Measurements from ENCODE around the gene GABRB3.

GABRB3 gene

DNA sequence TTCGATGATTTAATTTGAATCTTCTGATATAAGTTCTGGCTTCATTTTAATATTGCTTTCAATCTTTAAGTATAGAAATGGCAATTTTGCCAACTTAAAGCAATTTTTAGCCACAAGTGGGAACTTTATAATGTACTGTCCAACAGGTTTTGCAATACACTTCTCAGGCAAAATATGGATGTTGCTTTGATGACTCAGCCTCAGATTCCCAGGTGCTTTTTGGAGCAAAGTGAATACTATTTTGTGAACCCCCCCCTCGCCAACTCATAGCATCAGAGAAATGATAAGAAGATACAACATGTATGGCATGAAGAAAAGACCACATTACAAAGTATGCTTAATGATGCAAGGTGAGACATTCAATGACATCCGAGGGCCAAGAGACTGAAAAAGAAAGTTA lies 158.1 kb downstream of the GABRB3 start:
- Mint-ChIP-seq H3K4me1 (ENCODE audit: low read depth) (no peaks in the 10 kb centered on the region), H3K27ac (no peak overlapping the region), H3K36me3 (ENCODE audit: low read depth) (no peaks in the 10 kb centered on the region), H3K9me3 (peaks cover 9% of the 10 kb centered on the region), H3K4me3 (no peak overlapping the region), H3K27me3 (no peaks in the 10 kb centered on the region)

DNA sequence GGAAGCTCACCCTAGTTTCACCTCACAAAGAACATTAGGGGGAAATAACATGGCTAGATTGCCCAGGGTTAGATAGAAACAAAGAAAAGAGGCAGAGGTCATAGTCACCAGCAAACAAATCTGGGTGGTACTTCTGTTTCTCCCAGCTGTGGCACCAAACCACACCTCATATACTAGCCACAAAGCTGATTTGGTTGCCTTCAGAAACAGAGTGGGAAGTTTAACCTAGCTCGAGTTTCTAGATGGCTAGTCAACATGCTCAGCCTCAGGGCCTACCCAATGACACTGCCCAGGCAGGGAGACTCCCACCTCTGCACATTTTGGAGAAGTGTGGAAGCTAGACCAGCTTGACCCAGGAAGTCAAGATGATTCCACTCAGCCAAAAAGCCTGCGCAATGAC lies 174.2 kb downstream of the GABRB3 start:
- Mint-ChIP-seq H3K4me1 (ENCODE audit: low read depth) (no peaks in the 10 kb centered on the region), H3K27ac (no peak overlapping the region), H3K36me3 (ENCODE audit: low read depth) (no peaks in the 10 kb centered on the region), H3K4me3 (no peak overlapping the region), H3K27me3 (no peaks in the 10 kb centered on the region), H3K9me3 (peaks cover 47% of the 10 kb centered on the region)

DNA sequence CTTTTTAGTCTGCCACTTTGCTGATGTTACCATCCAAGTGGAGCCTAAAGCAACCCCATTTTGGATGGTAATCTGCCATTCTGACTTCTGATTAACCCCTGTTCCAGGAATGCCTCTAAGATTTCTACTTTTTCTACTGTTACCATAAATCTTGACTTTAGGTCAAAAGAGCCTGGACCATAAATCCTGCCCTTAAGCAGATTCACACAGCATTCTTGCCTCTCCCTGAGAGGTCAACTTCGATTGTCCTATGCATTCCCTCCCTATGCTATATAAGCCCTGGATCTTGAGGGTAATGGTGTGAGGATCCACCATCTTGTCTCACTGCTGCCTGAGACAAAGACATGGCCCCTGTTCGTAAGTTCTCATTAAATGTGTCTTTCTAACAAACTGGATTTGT lies 177.3 kb downstream of the GABRB3 start:
- Mint-ChIP-seq H3K27me3 (no peaks in the 10 kb centered on the region), H3K9me3 (peaks cover 34% of the 10 kb centered on the region), H3K4me3 (no peak overlapping the region), H3K36me3 (ENCODE audit: low read depth) (no peaks in the 10 kb centered on the region), H3K27ac (no peak overlapping the region), H3K4me1 (ENCODE audit: low read depth) (no peaks in the 10 kb centered on the region)

DNA sequence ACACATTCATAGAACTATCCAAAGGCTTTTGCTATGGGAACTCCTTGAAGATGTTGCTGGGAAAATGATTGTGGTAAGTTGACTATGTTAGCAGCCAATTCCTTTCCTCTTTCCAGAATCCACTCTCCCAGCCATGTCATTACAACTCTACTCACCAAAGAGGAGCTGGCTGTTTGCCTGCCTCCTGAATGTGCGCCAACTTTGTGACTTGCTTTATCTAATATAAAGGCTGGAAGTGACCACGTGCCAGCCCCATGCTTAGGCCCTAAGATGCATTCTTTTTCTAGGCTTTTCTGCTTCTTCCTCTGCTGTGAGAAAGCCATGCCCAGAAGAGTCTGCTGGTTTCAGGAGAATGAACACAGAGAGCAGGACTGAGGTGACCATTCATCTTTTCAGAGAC lies 182.2 kb downstream of the GABRB3 start:
- no peaks in the 10 kb centered on the region for H3K27me3 Mint-ChIP-seq
- H3K4me1 Mint-ChIP-seq (ENCODE audit: low read depth), result no peaks in the 10 kb centered on the region
- peaks cover 10% of the 10 kb centered on the region for H3K9me3 Mint-ChIP-seq
- H3K27ac Mint-ChIP-seq, result no peak overlapping the region
- no peak overlapping the region for H3K4me3 Mint-ChIP-seq
- H3K36me3 Mint-ChIP-seq (ENCODE audit: low read depth), result no peaks in the 10 kb centered on the region

DNA sequence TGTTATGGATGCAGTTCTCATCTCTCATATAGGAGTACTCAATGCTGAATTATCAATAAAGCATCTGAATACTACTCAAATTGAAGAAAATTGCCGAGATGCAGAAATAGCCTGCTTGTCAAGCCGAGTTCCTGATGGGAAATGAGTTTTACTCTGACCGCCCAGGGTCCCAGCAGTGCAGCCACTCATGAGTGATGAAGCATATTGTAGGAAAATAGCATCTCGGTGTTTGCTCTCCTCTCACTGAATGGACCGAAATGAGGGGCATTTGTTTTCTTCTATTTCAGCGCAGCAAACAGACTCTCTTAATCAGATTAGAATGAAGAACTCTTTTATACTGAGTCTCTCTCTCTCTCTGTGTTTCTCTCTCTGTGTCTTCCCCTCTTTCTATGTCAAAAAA lies 190.0 kb downstream of the GABRB3 start:
- no peak overlapping the region for H3K27ac Mint-ChIP-seq
- no peak overlapping the region for H3K4me3 Mint-ChIP-seq
- H3K27me3 Mint-ChIP-seq, result no peaks in the 10 kb centered on the region
- no peaks in the 10 kb centered on the region for H3K36me3 Mint-ChIP-seq (ENCODE audit: low read depth)
- peaks cover 22% of the 10 kb centered on the region for H3K9me3 Mint-ChIP-seq
- no peaks in the 10 kb centered on the region for H3K4me1 Mint-ChIP-seq (ENCODE audit: low read depth)

DNA sequence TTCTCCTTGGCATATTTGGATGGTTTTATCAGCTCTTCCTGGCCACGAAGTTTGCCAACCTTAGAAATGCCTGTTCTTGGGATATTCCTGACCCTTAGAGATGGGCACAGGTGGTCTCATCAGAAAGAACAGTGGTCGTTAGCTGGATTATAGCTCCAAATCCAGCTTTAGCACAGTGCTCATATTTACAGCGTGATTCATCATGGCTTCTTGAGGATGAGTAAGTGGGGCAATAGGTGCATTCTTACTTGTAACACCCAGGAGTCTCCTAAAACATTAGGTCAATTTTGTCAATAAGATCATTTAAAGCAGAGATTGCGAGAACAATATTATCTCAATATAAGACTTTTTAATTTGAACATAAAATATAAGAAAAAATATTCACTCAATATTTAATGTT lies 191.9 kb downstream of the GABRB3 start:
- Mint-ChIP-seq H3K27ac (no peak overlapping the region), H3K9me3 (peaks cover 21% of the 10 kb centered on the region), H3K4me3 (no peak overlapping the region), H3K27me3 (no peaks in the 10 kb centered on the region), H3K4me1 (ENCODE audit: low read depth) (no peaks in the 10 kb centered on the region), H3K36me3 (ENCODE audit: low read depth) (no peaks in the 10 kb centered on the region)

DNA sequence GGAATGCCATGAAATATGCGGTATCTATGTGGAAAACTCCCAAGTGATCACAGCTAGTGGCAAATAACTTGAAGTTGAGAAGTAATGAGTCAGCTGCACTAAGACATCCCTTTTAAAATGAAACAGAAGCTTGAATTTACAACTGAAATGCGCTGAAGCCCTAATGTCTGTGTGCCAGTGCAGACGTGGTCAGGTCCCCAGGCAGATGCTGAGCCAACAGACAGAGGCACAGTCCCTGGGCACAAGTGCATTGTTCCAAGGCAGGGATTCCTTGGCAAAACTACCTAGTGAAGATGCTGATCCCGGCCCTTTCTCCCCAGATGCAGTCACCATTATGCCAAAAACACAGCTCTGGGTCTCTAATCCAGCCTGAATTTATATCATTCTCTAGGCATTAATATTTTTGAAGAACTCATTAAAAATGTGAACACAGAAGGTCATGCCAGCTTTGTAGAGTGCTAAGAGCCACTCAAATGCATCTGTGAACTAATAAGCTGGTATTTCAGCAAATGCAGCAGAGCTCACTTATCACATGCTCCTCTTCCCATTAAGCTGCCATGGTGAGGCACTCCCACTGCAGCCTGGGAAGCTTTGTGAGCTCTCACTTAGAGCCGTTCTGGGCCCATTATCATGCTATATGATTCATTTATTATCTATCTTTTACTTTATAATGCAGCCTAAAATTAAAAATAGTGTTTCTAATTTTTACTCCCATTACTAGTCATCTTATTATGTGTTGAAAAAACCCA lies 200.1 kb downstream of the GABRB3 start:
- Mint-ChIP-seq H3K4me1 (ENCODE audit: low read depth) (no peaks in the 10 kb centered on the region), H3K9me3 (peaks cover 19% of the 10 kb centered on the region), H3K27ac (no peak overlapping the region), H3K4me3 (no peak overlapping the region), H3K27me3 (no peaks in the 10 kb centered on the region), H3K36me3 (ENCODE audit: low read depth) (no peaks in the 10 kb centered on the region)

DNA sequence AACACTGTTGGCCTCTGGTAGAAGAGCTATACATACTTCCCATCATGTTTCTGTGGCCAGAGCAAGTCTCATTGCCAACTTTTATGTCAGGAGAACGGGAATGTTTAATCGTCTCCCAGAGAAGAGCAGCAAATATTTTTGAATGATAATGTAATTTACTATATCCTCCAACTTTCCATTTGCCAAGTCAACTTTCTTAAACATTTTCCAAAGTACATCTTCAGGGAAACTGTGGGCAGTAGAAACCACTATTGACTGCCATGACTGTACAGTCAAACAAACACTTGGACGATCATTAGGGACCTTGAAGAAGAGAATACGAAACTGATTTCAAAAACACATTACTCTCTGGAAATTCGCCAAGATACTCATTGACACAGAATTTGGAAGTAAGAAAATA lies 201.5 kb downstream of the GABRB3 start:
- no peak overlapping the region for H3K27ac Mint-ChIP-seq
- peaks cover 16% of the 10 kb centered on the region for H3K9me3 Mint-ChIP-seq
- no peaks in the 10 kb centered on the region for H3K4me1 Mint-ChIP-seq (ENCODE audit: low read depth)
- no peaks in the 10 kb centered on the region for H3K36me3 Mint-ChIP-seq (ENCODE audit: low read depth)
- no peak overlapping the region for H3K4me3 Mint-ChIP-seq
- H3K27me3 Mint-ChIP-seq, result no peaks in the 10 kb centered on the region

DNA sequence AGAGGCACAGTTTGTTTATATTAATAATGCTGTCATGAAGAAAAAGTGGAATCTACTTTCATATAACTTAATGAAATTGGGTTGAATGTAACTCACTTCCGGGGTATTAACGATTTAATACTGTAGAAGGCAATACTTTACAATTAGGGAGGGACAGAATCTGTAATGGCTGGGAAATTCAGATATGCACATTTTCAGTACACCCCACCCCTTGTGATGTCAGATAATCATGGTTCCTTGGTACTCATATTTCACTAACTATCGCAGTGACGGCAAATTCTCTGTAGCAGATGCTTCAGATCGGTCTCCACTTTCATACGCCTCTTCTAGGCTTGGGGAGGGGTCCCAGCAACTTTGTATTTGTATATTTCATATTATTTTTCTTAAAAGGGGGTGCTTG lies 207.3 kb downstream of the GABRB3 start:
- Mint-ChIP-seq H3K4me1 (ENCODE audit: low read depth) (no peaks in the 10 kb centered on the region), H3K4me3 (no peak overlapping the region), H3K27me3 (no peaks in the 10 kb centered on the region), H3K9me3 (peaks cover 5% of the 10 kb centered on the region), H3K36me3 (ENCODE audit: low read depth) (no peaks in the 10 kb centered on the region), H3K27ac (no peak overlapping the region)

DNA sequence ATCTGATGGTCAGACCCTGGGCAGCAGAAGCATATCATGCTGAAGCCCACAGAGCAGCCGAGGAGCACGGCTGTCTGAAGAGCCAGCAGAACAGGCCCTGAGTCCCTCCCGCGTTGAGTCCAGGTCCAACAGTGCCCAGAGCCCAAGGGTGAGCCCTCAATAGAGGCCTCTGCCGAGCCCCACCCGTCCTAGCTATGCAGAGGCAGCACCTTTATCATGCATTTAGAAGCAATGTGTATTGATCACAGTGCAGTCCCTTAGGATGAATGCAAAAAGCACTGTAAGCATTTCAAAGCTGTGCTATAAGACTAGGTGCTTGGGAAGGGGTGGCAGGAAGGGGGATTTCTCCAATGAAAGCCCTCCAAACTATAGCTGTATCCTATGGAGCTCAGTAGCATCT lies 208.5 kb downstream of the GABRB3 start:
- Mint-ChIP-seq H3K27ac (no peak overlapping the region), H3K27me3 (no peaks in the 10 kb centered on the region), H3K36me3 (ENCODE audit: low read depth) (no peaks in the 10 kb centered on the region), H3K4me1 (ENCODE audit: low read depth) (no peaks in the 10 kb centered on the region), H3K9me3 (peaks cover 7% of the 10 kb centered on the region), H3K4me3 (no peak overlapping the region)

DNA sequence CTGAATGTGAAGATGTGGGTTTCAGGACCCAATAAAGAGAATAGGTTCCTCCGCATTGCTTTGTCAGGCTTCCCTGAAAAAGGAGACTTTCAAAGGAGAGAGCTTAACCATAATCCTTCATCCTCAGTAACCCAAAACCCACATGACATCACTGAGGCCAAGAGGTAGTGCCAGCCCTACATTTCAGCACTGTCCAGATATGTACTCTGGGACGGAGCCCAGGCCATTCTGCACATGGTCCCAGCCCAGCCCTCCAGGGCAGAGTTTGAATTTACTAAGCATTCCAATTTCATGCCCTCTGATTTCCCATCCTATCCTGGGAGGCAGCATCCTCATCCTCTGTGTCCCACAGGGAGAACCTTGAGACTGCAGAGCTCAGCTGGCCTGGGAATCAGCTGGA lies 210.5 kb downstream of the GABRB3 start:
- no peaks in the 10 kb centered on the region for H3K36me3 Mint-ChIP-seq (ENCODE audit: low read depth)
- H3K4me3 Mint-ChIP-seq, result no peak overlapping the region
- no peaks in the 10 kb centered on the region for H3K4me1 Mint-ChIP-seq (ENCODE audit: low read depth)
- peaks cover 6% of the 10 kb centered on the region for H3K9me3 Mint-ChIP-seq
- H3K27ac Mint-ChIP-seq, result no peak overlapping the region
- H3K27me3 Mint-ChIP-seq, result no peaks in the 10 kb centered on the region

DNA sequence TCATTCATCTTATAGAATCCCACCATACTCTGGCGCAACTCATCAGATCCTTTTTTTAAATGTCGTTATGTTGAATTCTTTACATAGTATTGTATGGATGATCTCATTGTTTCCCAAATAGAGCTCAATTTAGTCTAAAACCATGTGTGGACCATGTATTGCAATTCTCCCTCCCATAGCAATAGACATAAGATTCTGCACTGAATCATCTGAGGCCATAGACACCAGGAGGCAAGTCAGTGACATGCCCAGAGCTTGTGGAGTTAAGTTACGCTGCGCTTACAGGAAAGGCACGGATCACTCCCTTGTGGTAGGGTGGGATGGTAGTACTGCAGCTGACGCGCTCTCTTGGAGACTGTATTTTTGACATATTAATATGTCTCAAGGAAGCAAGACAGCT lies 211.0 kb downstream of the GABRB3 start:
- Mint-ChIP-seq H3K27me3 (no peaks in the 10 kb centered on the region), H3K36me3 (ENCODE audit: low read depth) (no peaks in the 10 kb centered on the region), H3K4me3 (no peak overlapping the region), H3K4me1 (ENCODE audit: low read depth) (no peaks in the 10 kb centered on the region), H3K27ac (no peak overlapping the region), H3K9me3 (peaks cover 6% of the 10 kb centered on the region)

DNA sequence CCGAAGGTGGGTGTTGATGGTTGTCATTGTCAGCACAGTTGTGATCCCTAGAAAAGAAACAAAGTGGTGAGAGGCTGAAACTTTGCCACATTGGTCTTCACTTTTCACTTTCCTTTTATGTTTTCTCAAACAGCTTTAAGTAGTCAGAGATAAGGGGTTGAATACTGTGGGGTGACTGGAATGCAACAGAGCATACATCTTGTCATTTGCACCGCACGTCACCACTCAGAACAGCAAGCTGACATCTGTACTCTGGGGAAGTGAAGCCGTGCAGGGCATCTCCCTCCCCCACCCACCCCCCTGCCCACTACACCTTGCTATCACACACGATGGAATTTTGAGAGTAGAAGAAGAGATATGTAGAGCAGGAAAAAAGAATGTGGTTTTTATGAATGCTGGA lies 211.7 kb downstream of the GABRB3 start:
- H3K9me3 Mint-ChIP-seq, result peaks cover 9% of the 10 kb centered on the region
- no peak overlapping the region for H3K4me3 Mint-ChIP-seq
- no peaks in the 10 kb centered on the region for H3K27me3 Mint-ChIP-seq
- H3K27ac Mint-ChIP-seq, result no peak overlapping the region
- H3K4me1 Mint-ChIP-seq (ENCODE audit: low read depth), result no peaks in the 10 kb centered on the region
- no peaks in the 10 kb centered on the region for H3K36me3 Mint-ChIP-seq (ENCODE audit: low read depth)

DNA sequence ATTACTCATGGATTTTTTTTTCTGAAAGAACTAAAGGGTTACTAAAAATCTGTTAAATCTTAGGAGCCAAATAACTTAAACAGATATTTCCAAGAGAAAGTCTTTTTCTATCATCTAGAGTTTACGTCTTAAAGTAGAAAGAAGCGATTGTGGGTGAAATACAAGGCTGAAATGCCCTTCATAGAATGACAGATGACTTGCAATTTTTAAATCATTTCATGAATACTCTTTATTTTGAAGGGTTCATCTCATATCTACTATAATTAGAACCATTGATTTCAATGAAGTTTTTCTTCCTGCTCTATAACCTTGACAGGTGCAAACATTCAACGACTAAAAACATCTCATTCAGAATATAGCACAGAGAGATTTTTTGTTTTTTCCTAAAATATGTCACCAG lies 217.0 kb downstream of the GABRB3 start:
- H3K36me3 Mint-ChIP-seq (ENCODE audit: low read depth), result no peaks in the 10 kb centered on the region
- H3K4me1 Mint-ChIP-seq (ENCODE audit: low read depth), result no peaks in the 10 kb centered on the region
- no peak overlapping the region for H3K4me3 Mint-ChIP-seq
- H3K27ac Mint-ChIP-seq, result no peak overlapping the region
- H3K27me3 Mint-ChIP-seq, result no peaks in the 10 kb centered on the region
- H3K9me3 Mint-ChIP-seq, result peaks cover 15% of the 10 kb centered on the region

DNA sequence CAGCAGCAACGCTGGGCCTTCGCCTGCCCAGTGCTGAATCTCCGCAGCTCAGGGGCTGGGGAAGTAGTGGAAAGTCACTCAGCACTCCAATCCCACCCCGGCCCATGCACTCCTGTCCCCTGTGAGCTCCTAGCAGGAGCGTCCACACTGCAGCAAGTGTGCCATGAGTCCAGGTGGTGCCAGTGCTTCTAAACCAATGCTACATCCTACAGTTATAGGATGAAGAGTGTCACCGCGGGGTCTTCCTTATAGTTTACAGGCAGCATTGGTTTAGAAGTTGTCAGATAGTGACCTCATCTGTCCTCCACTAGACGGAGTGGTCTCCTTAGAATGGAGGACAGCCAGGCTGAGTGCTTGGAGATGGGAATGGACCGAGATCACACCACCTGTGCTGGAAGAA lies 221.4 kb downstream of the GABRB3 start:
- H3K27ac Mint-ChIP-seq, result no peak overlapping the region
- no peak overlapping the region for H3K4me3 Mint-ChIP-seq
- no peaks in the 10 kb centered on the region for H3K4me1 Mint-ChIP-seq (ENCODE audit: low read depth)
- no peaks in the 10 kb centered on the region for H3K36me3 Mint-ChIP-seq (ENCODE audit: low read depth)
- peaks cover 30% of the 10 kb centered on the region for H3K9me3 Mint-ChIP-seq
- H3K27me3 Mint-ChIP-seq, result no peaks in the 10 kb centered on the region

DNA sequence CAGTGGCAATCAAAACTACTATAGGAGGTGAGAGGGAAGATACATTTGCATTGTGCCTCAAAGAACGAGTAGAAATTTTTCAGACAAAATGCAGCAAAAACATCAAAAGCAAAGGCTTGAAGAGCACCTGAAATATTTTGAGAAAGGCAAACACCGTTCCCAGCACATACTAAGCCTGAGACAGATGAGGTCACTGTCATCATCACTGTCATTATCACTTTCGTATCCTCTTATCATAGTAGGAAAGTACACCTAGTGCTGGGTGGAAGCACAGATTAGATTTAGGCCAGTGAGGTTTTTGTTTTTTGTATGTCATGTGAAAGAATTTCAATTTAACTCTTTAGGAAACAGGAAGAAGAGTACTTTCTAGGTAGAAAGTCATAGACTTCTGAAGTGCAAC lies 222.0 kb downstream of the GABRB3 start:
- no peaks in the 10 kb centered on the region for H3K4me1 Mint-ChIP-seq (ENCODE audit: low read depth)
- H3K4me3 Mint-ChIP-seq, result no peak overlapping the region
- H3K9me3 Mint-ChIP-seq, result peaks cover 25% of the 10 kb centered on the region
- H3K27ac Mint-ChIP-seq, result no peak overlapping the region
- no peaks in the 10 kb centered on the region for H3K36me3 Mint-ChIP-seq (ENCODE audit: low read depth)
- no peaks in the 10 kb centered on the region for H3K27me3 Mint-ChIP-seq

All from stimulated activated naive CD8-positive, alpha-beta T cell treated with anti-CD3 and anti-CD28 coated beads, Interleukin-15, Interleukin-2, amounts not matched to agents 100 ng/mL and 50 ng/mL, for 24 hours (primary cell).